Peyer's patch (tissue), 4 donors: Measurements from ENCODE around the gene TCP10L.

Source experiments
- POLR2A ChIP-seq, 2 donors: fragments of 450-650 bp; IDR thresholded peaks; one replicate each; pipeline ENCODE4 v1.5.1; 2017; ENCODE audit warnings: antibody characterized with exemption in 2 of 2, mild to moderate bottlenecking in 2 of 2, moderate library complexity in 2 of 2
- TF ChIP-seq, protein P1 (sequence below), 6 experiments: fragments of 450-650 bp in 4 of 6; fragments of 200-600 bp in 2 of 6; sonication (generic) in 1 of 6; IDR thresholded peaks; one replicate each; pipeline ENCODE4 v1.5.1; 2017 to 2019; ENCODE audit warnings: antibody characterized with exemption in 6 of 6, mild to moderate bottlenecking in 3 of 6, moderate library complexity in 1 of 6

DNA sequence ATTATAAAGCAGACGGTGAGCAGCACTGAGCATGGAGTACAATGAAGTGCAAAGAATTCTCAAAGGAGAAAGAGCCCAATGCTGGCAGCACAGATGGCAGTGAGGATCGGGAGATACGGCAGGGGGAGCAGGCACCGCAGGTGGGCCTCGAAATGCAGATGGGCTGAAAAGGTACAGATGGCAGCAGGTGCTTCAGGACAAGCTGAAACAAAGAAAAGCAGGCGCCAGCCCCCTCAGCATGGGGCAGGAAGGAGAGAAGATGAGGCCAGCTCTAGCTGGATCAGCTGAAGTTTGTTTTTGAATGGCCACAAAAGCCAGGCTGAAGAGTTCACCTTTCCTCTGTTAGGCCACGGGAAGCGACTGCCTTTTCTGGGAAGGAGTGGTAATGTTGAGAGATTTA, 19.1 kb upstream of the TCP10L start:
- TF ChIP-seq, protein P1, sequence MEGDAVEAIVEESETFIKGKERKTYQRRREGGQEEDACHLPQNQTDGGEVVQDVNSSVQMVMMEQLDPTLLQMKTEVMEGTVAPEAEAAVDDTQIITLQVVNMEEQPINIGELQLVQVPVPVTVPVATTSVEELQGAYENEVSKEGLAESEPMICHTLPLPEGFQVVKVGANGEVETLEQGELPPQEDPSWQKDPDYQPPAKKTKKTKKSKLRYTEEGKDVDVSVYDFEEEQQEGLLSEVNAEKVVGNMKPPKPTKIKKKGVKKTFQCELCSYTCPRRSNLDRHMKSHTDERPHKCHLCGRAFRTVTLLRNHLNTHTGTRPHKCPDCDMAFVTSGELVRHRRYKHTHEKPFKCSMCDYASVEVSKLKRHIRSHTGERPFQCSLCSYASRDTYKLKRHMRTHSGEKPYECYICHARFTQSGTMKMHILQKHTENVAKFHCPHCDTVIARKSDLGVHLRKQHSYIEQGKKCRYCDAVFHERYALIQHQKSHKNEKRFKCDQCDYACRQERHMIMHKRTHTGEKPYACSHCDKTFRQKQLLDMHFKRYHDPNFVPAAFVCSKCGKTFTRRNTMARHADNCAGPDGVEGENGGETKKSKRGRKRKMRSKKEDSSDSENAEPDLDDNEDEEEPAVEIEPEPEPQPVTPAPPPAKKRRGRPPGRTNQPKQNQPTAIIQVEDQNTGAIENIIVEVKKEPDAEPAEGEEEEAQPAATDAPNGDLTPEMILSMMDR (IDR thresholded peaks at IDR 0.05): no peak
- no peak for TF ChIP-seq POLR2A (IDR thresholded peaks at IDR 0.05)
